Body of pancreas (tissue), 4 donors: ENCODE measurements around the gene IREB2.

Source experiments
- POLR2A ChIP-seq, 3 donors: fragments of 450-650 bp; IDR thresholded peaks; one replicate each; pipeline ENCODE4 v1.6.1; 2016; ENCODE audit warnings: antibody characterized with exemption in 3 of 3, mild to moderate bottlenecking in 2 of 3
- TF ChIP-seq, protein P1 (sequence below), 7 experiments: fragments of 450-650 bp in 4 of 7; fragments of 200-600 bp in 3 of 7; sonication (generic) in 3 of 7; IDR thresholded peaks; one replicate each; pipeline ENCODE4 v1.5.1; 2016 to 2019; ENCODE audit warnings: antibody characterized with exemption in 7 of 7

DNA sequence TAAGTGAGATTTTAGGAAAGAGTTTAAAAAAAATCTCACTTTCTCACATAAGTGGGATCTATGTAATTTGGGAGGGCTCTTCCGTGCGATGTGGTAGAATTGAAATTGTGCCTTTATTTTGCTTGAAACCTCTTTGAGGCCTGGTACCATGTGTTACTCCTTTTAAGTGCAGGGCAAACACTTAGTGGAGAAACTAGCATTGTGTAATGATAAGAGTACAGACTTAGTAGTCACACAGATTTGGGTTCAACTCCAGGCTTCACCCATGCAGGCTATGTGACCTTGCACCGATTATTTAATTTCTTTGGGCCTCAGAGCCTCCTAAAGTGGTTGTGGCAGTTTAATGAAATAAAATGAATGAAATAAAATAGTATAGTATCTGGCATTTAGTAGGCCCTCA lies 104.6 kb downstream of the IREB2 start:
- no peak for TF ChIP-seq POLR2A (IDR thresholded peaks at IDR 0.05)
- TF ChIP-seq, protein P1, sequence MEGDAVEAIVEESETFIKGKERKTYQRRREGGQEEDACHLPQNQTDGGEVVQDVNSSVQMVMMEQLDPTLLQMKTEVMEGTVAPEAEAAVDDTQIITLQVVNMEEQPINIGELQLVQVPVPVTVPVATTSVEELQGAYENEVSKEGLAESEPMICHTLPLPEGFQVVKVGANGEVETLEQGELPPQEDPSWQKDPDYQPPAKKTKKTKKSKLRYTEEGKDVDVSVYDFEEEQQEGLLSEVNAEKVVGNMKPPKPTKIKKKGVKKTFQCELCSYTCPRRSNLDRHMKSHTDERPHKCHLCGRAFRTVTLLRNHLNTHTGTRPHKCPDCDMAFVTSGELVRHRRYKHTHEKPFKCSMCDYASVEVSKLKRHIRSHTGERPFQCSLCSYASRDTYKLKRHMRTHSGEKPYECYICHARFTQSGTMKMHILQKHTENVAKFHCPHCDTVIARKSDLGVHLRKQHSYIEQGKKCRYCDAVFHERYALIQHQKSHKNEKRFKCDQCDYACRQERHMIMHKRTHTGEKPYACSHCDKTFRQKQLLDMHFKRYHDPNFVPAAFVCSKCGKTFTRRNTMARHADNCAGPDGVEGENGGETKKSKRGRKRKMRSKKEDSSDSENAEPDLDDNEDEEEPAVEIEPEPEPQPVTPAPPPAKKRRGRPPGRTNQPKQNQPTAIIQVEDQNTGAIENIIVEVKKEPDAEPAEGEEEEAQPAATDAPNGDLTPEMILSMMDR (IDR thresholded peaks at IDR 0.05): no peak
